CD1c-positive myeloid dendritic cell (primary cell): Measurements from ENCODE around the gene B3GALNT1.

Experiments used
- DNase-seq: peaks from one replicate; pipeline ENCODE4 v3.0.0-alpha.2; 2016; ENCODE audit errors: extremely low spot score

B3GALNT1 gene

DNA sequence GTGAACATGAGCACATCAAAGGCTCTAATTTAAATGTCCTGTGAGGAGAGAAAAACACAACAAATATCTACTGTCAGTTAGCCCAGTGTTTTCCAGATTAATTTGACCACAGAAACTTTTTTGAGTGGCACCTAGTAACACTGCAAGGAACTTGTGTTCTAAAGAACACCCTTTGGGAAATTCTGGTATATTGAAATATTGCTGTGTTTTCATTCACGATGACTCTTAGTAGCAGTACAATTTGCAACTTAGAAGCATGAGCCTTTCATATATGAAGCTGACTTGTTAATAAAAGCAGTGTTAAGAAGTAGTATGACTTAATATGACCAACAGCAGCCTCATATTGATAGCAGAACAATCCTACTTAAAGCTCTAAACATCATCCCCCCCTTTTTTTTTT lies 32.0 kb downstream of the B3GALNT1 start:
- DNase-seq = no peak

DNA sequence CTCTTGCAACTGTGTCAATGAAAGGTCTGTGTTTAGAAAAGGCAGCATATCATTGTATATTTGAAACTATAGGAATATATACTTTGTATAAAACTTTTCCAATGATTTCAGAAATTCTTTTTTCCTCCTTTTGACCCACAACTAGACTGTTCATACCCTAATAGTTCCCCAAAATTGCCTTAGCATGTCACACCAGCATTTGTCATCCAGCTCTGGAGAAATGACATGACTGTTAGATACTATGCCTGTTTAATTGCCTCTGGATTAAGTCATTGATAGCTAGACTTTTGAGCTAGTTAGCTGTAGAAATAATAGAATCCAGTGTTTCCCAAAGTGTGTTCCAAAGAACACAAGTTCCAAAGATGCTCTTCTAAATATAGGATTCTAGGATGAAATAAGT lies 32.4 kb downstream of the B3GALNT1 start:
- DNase-seq = peak; percentile 42

DNA sequence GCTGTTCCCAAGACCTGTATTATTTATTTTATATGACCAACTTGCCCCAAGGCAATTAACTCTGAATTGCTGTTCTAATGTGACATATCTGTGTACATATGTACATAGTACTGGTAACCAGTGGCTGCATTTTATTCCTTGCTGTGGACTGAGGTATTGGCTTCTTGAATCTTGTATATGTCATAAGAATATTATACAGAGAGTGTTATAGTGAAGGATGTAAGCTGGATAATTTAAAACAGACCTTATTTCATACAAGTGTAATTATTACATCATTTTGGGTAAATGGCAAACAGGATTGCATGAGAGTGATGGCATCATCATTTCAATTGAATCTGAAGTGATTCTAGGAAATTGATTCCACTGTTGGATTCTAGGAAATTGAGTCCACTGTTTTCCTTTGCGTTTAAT lies 32.9 kb downstream of the B3GALNT1 start:
- peak; percentile 50 for DNase-seq

DNA sequence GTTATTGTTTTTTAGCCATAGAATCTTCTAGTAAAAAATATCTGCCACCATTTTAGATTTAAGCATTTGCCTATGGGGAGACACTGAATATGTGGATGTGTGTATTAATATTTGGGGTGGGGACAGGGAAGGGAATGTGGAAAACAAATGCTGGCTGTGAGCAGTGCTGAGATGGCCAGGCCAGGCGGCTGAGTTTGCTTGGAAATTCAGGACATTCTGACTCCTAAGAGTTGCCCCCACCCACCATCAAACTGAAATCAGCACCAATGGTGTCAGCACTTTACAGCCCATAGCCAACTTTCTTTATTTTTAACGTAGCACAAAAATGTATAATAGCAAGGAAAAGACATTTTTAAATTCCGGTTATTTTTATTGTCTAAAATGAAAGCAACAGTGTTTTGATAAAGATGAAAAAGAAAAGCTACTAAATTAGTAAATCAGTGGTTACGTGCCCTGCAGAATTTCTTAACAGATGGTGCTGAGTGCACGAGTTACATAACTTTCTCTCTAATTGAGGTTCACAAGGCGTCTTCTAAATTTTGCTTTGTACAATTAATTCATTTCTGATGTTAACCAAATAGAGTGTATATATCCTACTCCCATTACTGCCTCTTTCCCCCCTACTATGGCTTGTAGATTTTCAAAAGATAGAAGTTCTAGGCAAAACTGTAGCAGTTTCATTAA lies 34.0 kb downstream of the B3GALNT1 start:
- peak; percentile 16 for DNase-seq

GRCh38 chr3:161070252-161070930 lies 34.8 kb downstream of the B3GALNT1 start:
- DNase-seq = no peak

- DNase-seq = peak; percentile 86
Measured at GRCh38 chr3:161069511-161070251, 35.5 kb downstream of the B3GALNT1 start.

GRCh38 chr3:161067335-161067734 lies 37.8 kb downstream of the B3GALNT1 start:
- no peak for DNase-seq

DNA sequence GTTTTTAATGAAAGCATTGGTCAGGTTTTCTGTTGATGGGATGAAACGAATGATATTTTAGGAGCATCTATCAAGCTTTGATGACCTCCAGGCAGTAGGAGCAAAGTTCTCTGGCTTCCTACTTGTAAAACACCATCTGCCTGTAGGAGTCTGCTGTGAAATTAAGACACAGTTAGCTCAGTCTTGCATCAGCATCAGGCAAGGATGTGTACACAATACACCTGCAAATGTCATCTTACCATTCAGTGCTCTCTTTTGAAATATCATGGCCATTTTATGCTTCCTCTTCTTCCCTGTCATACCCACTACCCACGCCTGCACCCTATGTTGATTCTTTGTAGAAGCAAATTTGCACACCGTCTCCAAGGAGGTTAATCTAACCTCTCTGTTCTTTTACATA lies 38.2 kb downstream of the B3GALNT1 start:
- DNase-seq = peak; percentile 42

GRCh38 chr3:161064413-161064812 lies 40.7 kb downstream of the B3GALNT1 start:
- DNase-seq = no peak

GRCh38 chr3:161054860-161055604 lies 50.1 kb downstream of the B3GALNT1 start:
- DNase-seq = no peak

DNA sequence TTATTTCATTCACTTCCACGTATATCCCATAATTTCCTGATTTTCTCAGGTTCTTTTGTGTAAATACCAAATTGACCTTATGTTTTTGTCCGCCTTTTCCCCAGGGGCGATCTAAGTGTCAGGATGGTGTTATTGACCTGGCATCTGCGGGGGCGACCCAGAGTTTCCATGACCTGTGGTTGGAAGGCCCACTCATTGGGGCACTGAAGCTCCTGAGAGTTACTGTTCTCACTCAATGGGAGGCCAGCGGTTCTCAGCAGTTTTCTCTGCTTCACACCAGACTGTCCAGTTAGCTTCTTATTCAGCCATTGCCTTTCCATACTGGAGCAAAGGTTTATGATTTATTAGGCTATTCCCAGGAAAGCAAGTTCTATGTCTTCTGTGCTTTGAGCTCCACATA lies 53.3 kb downstream of the B3GALNT1 start:
- DNase-seq = no peak

DNA sequence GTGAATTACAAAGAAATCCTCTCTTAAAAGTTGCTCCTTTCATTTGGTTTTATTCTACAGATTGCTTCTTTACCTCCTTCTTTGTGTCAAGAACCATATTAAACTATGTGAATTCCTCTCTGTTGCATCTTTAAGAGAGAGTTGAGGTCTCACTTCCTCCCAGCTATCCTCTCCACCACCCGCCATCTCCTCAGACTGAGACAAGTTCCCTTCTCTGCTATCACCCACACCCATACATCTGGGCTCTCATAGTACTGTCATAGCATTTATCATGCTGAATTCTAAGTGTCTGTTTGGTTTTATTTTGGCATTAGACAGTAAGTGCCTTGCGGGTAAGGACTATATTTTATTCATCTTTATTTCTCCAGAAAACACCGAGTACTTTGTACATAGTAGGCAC lies 54.2 kb downstream of the B3GALNT1 start:
- DNase-seq = peak; percentile 62

DNA sequence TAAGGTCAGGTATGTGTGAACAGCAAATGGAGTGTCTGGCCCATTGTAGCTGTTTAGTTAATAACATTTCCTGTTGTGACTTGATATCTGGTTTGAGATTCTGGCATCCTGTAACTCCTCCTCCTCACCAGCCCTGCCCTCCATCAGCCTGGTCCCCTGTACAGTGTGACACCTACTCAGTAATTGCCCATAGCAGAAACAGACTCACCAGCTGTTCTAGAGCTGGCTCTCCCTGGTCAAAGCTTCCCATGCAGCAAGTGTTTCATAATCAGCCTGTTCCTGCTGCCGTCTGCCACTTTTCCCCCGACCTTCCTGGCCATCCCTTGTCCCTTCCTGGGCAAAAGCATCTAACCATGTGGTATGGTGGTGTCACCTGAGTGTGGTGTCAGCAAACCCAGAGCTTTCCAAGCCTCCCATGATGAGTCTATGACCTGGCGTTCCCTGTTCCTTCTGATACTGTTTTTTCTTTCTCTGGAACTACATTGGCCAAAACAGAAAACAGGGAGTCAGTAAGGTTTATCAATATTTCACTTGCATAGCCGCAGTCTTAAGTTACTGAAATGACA lies 55.4 kb downstream of the B3GALNT1 start:
- no peak for DNase-seq

GRCh38 chr3:161043336-161044035 lies 61.7 kb downstream of the B3GALNT1 start:
- no peak for DNase-seq

- no peak for DNase-seq
Measured at GRCh38 chr3:161042023-161042501, 63.1 kb downstream of the B3GALNT1 start.

DNA sequence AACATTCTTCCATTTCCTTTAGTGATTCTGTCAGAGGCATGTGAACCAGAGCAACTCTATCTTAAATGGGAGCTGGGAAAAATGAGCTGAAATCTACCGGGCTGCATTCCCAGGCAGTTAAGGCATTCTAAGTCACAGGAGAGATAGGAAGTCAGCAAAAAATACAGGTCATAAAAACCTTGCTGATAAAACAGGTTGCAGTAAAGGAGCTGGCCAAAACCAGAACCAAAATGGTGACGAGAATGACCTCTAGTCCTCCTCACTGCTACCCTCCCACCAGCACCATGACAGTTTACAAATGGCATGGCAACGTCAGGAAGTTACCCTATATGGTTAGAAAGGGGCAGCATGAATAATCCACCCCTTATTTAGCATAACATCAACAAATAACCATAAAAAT lies 66.4 kb downstream of the B3GALNT1 start:
- DNase-seq = no peak

GRCh38 chr3:161035711-161036110 lies 69.4 kb downstream of the B3GALNT1 start:
- DNase-seq = peak; percentile 91

DNA sequence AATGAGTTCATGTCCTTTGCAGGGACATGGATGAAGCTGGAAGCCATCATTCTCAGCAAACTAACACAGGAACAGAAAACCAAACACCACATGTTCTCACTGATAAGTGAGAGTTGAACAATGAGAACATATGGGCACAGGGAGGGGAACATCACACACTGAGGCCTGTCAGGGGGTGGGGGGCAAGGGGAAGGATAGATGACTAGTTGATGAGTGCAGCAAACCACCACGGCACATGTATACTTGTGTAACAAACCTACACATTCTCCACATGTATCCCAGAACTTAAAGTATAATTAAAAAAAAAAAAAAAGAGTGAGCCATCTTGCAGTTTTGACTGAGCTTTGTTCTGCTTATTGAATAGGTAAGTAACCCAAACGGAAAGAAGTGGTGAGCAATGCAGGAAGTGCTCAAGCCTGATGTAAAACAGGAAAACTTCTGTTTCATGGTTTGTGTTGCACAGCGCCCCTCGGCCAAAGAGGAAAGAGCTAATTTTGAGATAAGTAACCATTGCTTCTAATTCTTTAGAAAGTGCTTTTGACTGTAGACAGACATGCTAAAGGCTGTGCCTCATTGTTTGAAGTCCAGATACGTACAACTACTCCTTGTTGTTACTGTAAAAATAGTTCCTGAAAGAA lies 70.1 kb downstream of the B3GALNT1 start:
- peak; percentile 68 for DNase-seq
